Measurements from ENCODE around the gene SPOCK1.

SPOCK1 gene

DNA sequence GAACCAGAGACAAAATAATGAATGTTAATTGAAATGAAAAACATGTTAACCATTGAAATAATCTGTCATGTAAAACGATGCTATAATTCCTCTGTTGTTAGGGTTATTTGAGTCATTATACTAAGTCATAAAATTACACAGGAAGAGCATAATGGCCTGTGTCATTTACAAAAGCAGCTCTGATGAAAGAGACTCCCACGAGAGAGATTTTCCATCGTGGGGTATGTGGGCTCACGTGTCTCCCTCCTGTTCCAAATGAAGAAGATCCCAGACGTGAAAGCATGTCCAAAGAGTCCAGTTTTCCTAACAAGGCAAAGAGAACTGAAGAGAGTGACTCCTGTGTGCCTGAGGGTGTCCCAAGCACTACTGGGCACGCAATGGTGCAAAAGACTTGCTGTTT, 379.8 kb downstream of the SPOCK1 start:
- no peak for DNase-seq (ENCODE audit: low read depth)
- Histone ChIP-seq H3K4me3 (ENCODE audit: low read length) (no peak overlapping the region), H3K9ac (ENCODE audit: low read length) (no peak overlapping the region), H3K27me3 (replicated peaks; ENCODE audit: control insufficient read depth, insufficient read depth, low read length) (no peaks in the 10 kb centered on the region), H3K4me1 (ENCODE audit: control insufficient read depth, insufficient read depth, low read length) (peaks cover 31% of the 10 kb centered on the region), H3K36me3 (ENCODE audit: control insufficient read depth, insufficient read depth, low read length, severe bottlenecking) (no peaks in the 10 kb centered on the region), H3K9me3 (ENCODE audit: control insufficient read depth, low read length) (no peaks in the 10 kb centered on the region)

DNA sequence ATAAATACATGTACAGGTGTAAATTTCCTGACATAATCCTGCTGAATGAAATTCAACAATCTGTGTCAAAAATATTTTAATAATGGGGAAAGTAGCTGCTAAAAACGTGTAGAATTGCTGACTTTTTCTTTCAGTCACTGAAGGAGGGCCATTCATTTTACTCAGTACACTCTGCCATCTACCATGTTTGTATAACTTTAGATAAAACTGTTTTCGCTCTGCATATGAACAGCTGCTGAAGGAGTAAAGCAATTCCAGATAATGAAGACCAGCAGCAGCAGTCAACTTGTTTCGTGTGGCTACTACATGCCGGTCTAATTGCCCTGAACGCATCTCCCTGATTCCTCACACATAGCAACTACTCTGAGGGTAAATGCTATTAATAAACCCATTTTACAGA, 380.5 kb downstream of the SPOCK1 start:
- Histone ChIP-seq H3K4me1 (ENCODE audit: control insufficient read depth, insufficient read depth, low read length) (peaks cover 34% of the 10 kb centered on the region), H3K9ac (ENCODE audit: low read length) (no peak overlapping the region), H3K9me3 (ENCODE audit: control insufficient read depth, low read length) (no peaks in the 10 kb centered on the region), H3K36me3 (ENCODE audit: control insufficient read depth, insufficient read depth, low read length, severe bottlenecking) (no peaks in the 10 kb centered on the region), H3K27me3 (replicated peaks; ENCODE audit: control insufficient read depth, insufficient read depth, low read length) (no peaks in the 10 kb centered on the region), H3K4me3 (ENCODE audit: low read length) (no peak overlapping the region)
- no peak for DNase-seq (ENCODE audit: low read depth)

GRCh38 chr5:137115152-137115551, 384.0 kb downstream of the SPOCK1 start:
- H3K36me3 ChIP-seq (ENCODE audit: control insufficient read depth, insufficient read depth, low read length, severe bottlenecking), result peaks cover 17% of the 10 kb centered on the region
- no peaks in the 10 kb centered on the region for H3K9me3 ChIP-seq (ENCODE audit: control insufficient read depth, low read length)
- H3K4me1 ChIP-seq (ENCODE audit: control insufficient read depth, insufficient read depth, low read length), result peaks cover 23% of the 10 kb centered on the region
- H3K27me3 ChIP-seq (replicated peaks; ENCODE audit: control insufficient read depth, insufficient read depth, low read length), result no peaks in the 10 kb centered on the region
- H3K9ac ChIP-seq (ENCODE audit: low read length), result no peak overlapping the region
- no peak overlapping the region for H3K4me3 ChIP-seq (ENCODE audit: low read length)
- DNase-seq (ENCODE audit: low read depth), result no peak

DNA sequence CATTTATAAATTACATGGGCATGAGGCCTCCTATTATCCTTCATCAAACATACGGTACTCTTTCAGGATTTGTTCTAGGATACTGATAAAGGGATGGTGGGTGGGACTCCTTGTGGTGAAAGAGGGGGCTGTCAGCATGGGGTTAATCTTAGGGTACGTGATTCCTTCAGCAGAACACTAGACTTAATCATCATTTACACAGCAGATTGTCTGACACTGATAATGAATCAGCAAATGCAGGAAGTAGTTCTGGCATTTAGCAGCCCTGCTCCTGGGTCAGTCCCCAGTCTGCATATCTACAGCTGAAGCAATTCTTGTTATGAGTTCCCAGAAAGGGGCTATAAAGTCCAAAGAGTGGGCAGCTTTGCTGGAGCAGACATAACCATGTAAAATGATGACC, 384.6 kb downstream of the SPOCK1 start:
- Histone ChIP-seq H3K4me1 (ENCODE audit: control insufficient read depth, insufficient read depth, low read length) (peaks cover 18% of the 10 kb centered on the region), H3K4me3 (ENCODE audit: low read length) (no peak overlapping the region)

DNA sequence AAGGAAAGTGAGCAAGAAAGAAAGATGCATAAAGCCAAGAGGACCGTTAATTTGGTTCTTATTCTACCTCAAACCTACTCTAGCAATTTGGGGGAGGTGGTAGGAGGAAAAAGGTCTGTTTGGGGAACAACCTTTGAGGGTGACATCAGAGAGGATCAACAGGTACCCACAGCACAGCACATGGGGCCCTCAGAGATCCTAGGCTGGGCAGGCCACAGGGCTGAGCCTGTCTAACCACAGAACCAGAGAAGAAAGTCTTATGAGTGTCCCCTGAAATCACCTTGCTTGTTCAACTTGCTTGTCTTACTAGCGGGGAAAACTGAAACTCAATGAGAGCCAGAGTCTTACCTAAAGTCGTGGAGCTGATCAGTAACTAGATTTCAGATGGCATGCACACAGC, 385.2 kb downstream of the SPOCK1 start:
- Histone ChIP-seq H3K36me3 (ENCODE audit: control insufficient read depth, insufficient read depth, low read length, severe bottlenecking) (peaks cover 17% of the 10 kb centered on the region), H3K27me3 (replicated peaks; ENCODE audit: control insufficient read depth, insufficient read depth, low read length) (no peaks in the 10 kb centered on the region), H3K4me1 (ENCODE audit: control insufficient read depth, insufficient read depth, low read length) (peaks cover 12% of the 10 kb centered on the region), H3K4me3 (ENCODE audit: low read length) (no peak overlapping the region), H3K9ac (ENCODE audit: low read length) (no peak overlapping the region), H3K9me3 (ENCODE audit: control insufficient read depth, low read length) (no peaks in the 10 kb centered on the region)
- no peak for DNase-seq (ENCODE audit: low read depth)

More for the DNA sequence above, 384.6 kb downstream of the SPOCK1 start:
- H3K9me3 ChIP-seq (ENCODE audit: control insufficient read depth, low read length), result no peaks in the 10 kb centered on the region
- H3K9ac ChIP-seq (ENCODE audit: low read length), result no peak overlapping the region
- peaks cover 17% of the 10 kb centered on the region for H3K36me3 ChIP-seq (ENCODE audit: control insufficient read depth, insufficient read depth, low read length, severe bottlenecking)
- H3K27me3 ChIP-seq (replicated peaks; ENCODE audit: control insufficient read depth, insufficient read depth, low read length), result no peaks in the 10 kb centered on the region
- DNase-seq (ENCODE audit: low read depth), result no peak

GRCh38 chr5:137113161-137113560, 386.0 kb downstream of the SPOCK1 start:
- peaks cover 17% of the 10 kb centered on the region for H3K36me3 ChIP-seq (ENCODE audit: control insufficient read depth, insufficient read depth, low read length, severe bottlenecking)
- no peaks in the 10 kb centered on the region for H3K27me3 ChIP-seq (replicated peaks; ENCODE audit: control insufficient read depth, insufficient read depth, low read length)
- no peak overlapping the region for H3K4me3 ChIP-seq (ENCODE audit: low read length)
- DNase-seq (ENCODE audit: low read depth), result no peak
- H3K9ac ChIP-seq (ENCODE audit: low read length), result no peak overlapping the region
- H3K9me3 ChIP-seq (ENCODE audit: control insufficient read depth, low read length), result no peaks in the 10 kb centered on the region
- H3K4me1 ChIP-seq (ENCODE audit: control insufficient read depth, insufficient read depth, low read length), result peaks cover 11% of the 10 kb centered on the region

DNA sequence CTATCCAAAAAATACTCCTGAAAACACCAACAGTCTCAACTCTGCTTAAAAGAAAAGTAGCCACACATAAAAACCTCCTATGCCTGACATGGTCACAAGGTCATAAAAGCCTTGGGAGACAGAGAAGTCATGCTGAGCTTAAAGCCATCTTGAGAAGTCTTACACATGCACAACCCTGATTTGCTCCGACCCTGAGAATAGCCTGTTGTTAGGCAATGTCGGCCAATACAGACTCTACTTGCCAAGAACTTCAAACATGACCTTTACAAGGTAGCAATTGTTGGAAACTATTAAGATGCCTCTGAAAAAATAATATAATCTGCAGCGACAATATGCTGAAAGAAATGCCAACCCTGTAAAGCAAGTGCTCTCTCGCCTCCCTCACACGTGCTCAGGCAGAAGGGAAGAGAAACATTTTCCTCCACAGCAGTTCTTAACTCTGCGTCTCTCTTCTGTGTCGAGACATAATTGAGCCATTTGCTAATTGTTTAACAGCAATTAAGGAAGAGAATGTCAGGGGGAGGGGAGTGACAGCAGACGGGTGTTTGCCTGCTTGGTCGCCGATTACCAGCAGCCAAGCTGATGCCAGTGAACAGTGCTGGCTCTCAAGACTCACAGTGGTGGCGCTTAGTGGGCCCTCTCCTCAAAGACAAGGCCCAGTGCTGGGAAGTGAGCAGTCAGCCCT, 393.6 kb downstream of the SPOCK1 start:
- no peak for DNase-seq (ENCODE audit: low read depth)
- Histone ChIP-seq H3K4me1 (ENCODE audit: control insufficient read depth, insufficient read depth, low read length) (peaks cover 17% of the 10 kb centered on the region), H3K9ac (ENCODE audit: low read length) (no peak overlapping the region), H3K36me3 (ENCODE audit: control insufficient read depth, insufficient read depth, low read length, severe bottlenecking) (peaks cover 11% of the 10 kb centered on the region), H3K27me3 (replicated peaks; ENCODE audit: control insufficient read depth, insufficient read depth, low read length) (no peaks in the 10 kb centered on the region), H3K9me3 (ENCODE audit: control insufficient read depth, low read length) (no peaks in the 10 kb centered on the region), H3K4me3 (ENCODE audit: low read length) (no peak overlapping the region)

DNA sequence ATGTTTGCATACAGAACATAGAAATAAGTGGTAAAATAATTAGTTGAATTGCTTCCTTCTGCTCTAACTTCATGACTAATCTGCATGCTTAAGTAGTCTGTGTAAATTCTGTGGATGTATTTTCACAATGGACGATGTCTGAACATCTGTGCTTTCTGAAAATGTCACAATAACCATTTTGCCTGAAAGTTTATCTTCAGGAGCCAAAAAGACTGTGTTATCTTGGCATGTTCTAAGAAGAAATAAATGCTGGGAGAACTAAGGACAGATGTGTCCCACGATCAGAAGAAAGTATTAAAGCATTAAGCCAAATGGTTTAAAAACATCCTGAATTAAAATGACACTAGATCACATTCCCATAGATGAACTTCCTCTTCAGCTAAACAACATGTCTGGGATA, 397.6 kb downstream of the SPOCK1 start:
- Histone ChIP-seq H3K9ac (ENCODE audit: low read length) (no peak overlapping the region), H3K9me3 (ENCODE audit: control insufficient read depth, low read length) (no peaks in the 10 kb centered on the region), H3K4me1 (ENCODE audit: control insufficient read depth, insufficient read depth, low read length) (peaks cover 17% of the 10 kb centered on the region), H3K4me3 (ENCODE audit: low read length) (peak overlapping the region; percentile 16), H3K36me3 (ENCODE audit: control insufficient read depth, insufficient read depth, low read length, severe bottlenecking) (no peaks in the 10 kb centered on the region), H3K27me3 (replicated peaks; ENCODE audit: control insufficient read depth, insufficient read depth, low read length) (no peaks in the 10 kb centered on the region)
- DNase-seq (ENCODE audit: low read depth), result peak; percentile 32

DNA sequence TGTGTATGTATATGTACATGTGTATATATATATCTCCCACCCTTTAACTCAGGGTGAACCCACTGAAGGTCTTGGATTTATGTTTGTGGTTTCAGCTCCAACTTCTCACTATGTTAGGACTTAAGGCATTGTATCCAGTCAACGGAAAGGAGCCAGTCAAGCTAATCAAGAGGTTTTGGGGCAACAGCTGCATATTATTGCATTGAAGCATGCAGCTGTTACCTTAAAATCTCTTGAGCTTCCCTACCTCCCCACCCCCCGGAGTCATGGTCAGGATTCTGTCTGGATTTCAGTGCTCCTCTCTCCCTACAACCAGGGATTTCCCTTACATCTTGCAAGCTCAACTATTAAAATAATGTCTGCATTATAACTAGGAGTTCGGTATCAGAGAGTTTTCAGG, 399.5 kb downstream of the SPOCK1 start:
- Histone ChIP-seq H3K27me3 (replicated peaks; ENCODE audit: control insufficient read depth, insufficient read depth, low read length) (no peaks in the 10 kb centered on the region), H3K9me3 (ENCODE audit: control insufficient read depth, low read length) (no peaks in the 10 kb centered on the region), H3K9ac (ENCODE audit: low read length) (no peak overlapping the region), H3K4me3 (ENCODE audit: low read length) (no peak overlapping the region), H3K4me1 (ENCODE audit: control insufficient read depth, insufficient read depth, low read length) (peaks cover 23% of the 10 kb centered on the region), H3K36me3 (ENCODE audit: control insufficient read depth, insufficient read depth, low read length, severe bottlenecking) (no peaks in the 10 kb centered on the region)
- no peak for DNase-seq (ENCODE audit: low read depth)

GRCh38 chr5:137098663-137099062, 400.5 kb downstream of the SPOCK1 start:
- Histone ChIP-seq H3K27me3 (replicated peaks; ENCODE audit: control insufficient read depth, insufficient read depth, low read length) (no peaks in the 10 kb centered on the region), H3K9me3 (ENCODE audit: control insufficient read depth, low read length) (no peaks in the 10 kb centered on the region), H3K36me3 (ENCODE audit: control insufficient read depth, insufficient read depth, low read length, severe bottlenecking) (no peaks in the 10 kb centered on the region), H3K4me3 (ENCODE audit: low read length) (no peak overlapping the region), H3K9ac (ENCODE audit: low read length) (no peak overlapping the region), H3K4me1 (ENCODE audit: control insufficient read depth, insufficient read depth, low read length) (peaks cover 23% of the 10 kb centered on the region)
- no peak for DNase-seq (ENCODE audit: low read depth)

DNA sequence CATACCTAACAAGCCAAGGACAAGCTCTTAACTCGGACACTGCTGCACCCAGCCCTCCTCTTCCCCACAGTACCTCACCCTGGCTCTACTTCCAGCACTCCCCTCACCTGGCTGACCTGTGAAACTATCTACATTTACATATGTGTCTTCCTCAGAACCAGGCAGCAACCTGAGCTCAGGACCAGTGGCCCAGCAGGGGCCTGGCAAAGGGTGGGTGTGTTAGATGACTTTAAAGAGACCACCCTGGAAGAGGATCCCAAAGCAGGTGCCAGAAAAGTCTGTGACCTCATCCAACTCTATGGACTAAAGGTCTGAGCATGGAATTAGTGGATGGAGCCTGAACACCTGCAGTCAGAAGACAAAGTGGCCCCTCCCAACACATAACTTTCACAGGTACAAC, 400.9 kb downstream of the SPOCK1 start:
- no peaks in the 10 kb centered on the region for H3K9me3 ChIP-seq (ENCODE audit: control insufficient read depth, low read length)
- no peak for DNase-seq (ENCODE audit: low read depth)
- no peaks in the 10 kb centered on the region for H3K36me3 ChIP-seq (ENCODE audit: control insufficient read depth, insufficient read depth, low read length, severe bottlenecking)
- no peak overlapping the region for H3K4me3 ChIP-seq (ENCODE audit: low read length)
- peaks cover 23% of the 10 kb centered on the region for H3K4me1 ChIP-seq (ENCODE audit: control insufficient read depth, insufficient read depth, low read length)
- no peaks in the 10 kb centered on the region for H3K27me3 ChIP-seq (replicated peaks; ENCODE audit: control insufficient read depth, insufficient read depth, low read length)
- no peak overlapping the region for H3K9ac ChIP-seq (ENCODE audit: low read length)

DNA sequence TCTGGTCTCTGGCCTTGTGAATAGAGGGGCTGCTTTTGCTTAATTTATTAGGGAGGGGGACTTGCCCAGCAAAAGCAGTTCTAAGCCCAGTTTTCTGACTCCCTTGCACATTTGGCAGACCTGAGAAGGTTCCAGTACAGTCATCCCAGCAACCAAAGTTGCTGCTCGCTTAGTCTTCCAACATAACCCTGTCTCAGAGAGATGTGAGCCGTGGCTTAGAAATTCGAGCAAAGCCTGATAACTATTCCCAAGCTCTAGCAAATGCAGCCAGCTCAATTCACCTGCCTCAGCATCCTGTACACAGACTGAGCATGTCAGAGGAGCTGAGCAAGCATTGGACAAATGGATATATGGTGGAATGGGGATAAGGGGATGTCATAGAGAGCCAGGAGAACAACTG, 401.9 kb downstream of the SPOCK1 start:
- DNase-seq (ENCODE audit: low read depth), result no peak
- Histone ChIP-seq H3K27me3 (replicated peaks; ENCODE audit: control insufficient read depth, insufficient read depth, low read length) (no peaks in the 10 kb centered on the region), H3K4me1 (ENCODE audit: control insufficient read depth, insufficient read depth, low read length) (peaks cover 19% of the 10 kb centered on the region), H3K4me3 (ENCODE audit: low read length) (no peak overlapping the region), H3K9me3 (ENCODE audit: control insufficient read depth, low read length) (no peaks in the 10 kb centered on the region), H3K9ac (ENCODE audit: low read length) (no peak overlapping the region), H3K36me3 (ENCODE audit: control insufficient read depth, insufficient read depth, low read length, severe bottlenecking) (no peaks in the 10 kb centered on the region)
